Middle frontal gyrus (tissue), 1 donor: Measurements from ENCODE around the gene FKBP9.
"Not testable (repeated sequence)": the region's sequence is repeated elsewhere in the genome, so short reads cannot be mapped to it uniquely, and the experiment has no call there.

Experiments
- DNase-seq: peaks from one replicate; pipeline ENCODE4 v3.0.0-alpha.2; 2015; ENCODE audit warnings: low spot score; ENCODE audit errors: extremely low spot score

FKBP9 gene

DNA sequence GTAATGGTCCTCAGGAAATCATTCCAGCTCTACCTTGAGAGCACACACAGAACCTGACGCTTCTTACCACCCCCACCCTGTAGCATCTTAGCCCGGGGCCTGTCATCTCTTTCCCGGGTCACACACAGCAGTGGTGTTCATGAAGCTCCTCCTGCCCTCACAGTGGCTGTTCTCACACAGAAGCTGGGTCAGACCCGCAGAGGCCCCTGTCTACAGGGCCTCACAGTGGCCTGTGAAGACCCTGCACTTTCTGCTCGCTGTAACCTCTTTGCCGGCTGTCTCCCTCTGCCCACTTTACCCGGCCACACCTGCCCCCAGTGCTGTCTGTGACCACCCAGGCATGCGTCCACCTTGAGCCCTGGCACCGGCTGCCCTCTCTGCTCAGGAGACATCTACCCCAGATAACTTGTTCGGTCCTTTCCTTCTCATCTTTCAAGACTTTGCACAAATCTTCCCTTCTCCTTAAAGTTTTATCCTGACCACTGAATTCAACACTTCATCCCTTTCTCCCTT, 46.9 kb downstream of the FKBP9 start:
- DNase-seq, result not testable (repeated sequence)

DNA sequence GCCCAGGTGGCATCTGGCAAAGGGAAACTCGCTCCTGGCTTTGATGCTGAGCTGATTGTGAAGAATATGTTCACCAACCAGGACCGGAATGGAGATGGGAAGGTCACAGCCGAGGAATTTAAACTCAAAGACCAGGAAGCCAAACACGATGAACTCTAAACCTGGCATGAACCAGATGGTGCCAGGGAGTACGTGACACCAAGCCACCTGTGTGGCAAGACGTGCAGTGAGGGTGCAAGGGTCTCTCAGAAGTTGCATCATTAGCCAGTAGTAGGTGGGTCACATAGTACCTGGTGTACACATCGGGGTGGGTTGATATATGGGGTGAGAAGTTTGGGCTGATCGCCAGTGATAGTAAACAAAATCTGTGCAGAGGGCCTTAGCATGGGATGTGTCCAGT, 48.0 kb downstream of the FKBP9 start:
- not testable (repeated sequence) for DNase-seq

DNA sequence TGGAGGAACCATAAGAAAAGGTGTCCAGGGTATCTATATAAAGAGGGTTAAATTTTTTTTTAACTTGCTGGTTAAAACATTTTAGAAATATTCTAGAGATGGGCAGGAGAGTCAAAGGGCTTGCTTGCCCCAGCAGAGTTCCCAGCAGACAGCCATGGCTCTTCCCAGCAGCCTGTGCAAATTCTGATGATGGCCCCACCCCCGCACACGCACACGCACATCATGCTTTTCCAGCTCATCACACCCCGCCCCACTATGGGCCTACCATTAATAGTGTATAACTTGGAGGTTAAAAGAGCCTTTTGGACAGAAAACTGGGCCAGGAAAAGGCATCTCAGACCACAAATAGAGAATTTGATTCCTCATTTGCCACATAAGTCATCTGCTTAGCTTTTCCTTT, 48.5 kb downstream of the FKBP9 start:
- not testable (repeated sequence) for DNase-seq

DNA sequence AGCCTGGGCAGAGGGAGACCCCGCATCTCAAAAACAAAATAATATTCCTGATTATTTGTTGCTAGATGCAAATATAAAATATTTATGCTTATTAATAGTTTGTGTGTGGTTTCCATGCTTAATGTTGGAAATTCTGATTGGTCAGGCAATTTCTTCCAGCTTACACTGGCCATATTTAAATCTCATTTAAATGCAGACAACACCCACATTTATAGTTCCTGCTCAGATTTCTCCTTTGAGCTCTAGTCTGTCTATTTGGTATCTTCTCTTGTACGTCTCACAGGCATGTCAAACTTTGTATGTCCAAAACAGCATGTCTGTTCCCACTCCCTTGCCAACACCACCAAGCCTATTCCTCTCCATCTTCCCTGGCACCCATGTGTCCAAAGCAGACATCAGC, 52.5 kb downstream of the FKBP9 start:
- no peak for DNase-seq

DNA sequence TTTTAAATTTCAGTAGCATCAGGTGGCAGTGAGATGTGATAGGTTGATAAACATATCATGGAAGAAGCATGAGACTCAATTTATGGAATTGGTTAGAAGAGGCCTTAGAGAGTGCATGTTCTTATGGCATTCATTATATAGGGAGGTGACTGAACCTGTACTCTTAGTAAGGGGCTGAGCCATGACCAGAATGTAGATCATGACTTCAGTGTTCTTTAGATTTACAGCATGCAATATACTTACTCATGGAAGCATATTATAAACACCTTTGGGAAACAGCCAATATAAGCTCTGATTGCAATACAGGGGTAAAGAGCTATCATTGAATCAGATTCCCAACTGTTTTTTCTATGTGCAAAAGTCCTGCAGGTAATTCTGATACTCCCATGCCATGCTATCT, 55.1 kb downstream of the FKBP9 start:
- DNase-seq, result no peak

DNA sequence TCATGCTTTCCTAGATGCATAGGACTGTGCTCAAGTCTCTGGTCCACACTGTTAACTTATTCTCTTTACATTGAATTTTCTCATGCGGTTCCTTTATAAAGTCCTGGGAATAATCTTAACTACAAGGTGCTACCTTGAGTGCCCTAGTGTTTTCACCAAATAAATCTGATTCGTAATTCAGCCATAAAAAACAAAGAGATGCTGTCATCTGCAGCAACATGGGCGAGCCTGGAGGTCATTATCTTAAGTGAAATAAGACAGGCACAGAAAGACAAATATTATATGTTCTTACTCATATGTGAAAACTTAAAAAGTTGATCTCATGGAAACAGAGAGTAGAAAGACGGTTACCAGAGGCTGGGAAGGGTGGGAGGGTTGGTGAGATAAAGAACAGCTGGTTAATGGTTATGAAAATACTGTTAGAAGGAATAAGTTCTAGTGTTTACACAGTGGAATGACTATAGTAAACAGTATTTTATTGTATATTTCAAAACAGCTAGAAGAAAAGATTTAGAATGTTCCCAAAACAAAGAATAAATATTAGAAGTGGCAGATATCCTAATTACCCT, 67.0 kb downstream of the FKBP9 start:
- DNase-seq, result no peak

DNA sequence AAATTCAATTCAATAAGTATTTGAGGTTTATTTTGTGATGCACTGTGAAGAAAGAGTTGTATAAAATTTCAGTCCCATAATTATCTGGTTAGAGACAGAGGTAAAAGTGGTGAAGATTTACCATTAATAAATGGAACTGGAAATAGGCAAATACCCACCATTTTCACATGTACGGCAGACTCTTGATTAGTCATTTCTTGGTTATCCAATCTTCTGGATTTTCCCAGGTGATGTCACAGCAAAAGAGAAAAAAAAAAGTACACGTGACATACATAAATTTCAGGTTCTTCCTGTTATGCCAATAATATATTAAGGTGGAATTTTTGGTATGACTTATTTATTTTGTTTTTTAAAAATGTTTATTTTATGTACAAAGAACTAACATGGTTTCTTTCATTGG, 78.5 kb downstream of the FKBP9 start:
- no peak for DNase-seq

DNA sequence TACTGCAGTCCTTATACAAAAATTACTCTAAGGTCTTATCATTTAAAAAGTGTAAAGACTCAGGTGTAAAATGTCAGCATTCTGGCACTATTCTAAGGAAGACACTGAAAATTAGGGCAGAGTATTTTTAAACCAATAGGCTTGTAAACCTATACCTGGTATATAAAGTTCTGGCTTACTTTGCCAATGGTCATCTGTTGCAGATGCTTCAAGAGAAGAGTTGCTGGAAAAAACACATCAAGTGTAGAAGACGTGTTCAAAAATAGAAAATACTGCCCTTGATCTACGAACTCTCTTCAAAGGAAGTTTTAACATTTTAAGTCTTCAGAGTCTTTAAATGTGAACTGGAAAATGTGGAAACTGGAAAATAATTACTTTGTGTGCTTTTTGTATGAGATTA, 81.4 kb downstream of the FKBP9 start:
- DNase-seq, result no peak

DNA sequence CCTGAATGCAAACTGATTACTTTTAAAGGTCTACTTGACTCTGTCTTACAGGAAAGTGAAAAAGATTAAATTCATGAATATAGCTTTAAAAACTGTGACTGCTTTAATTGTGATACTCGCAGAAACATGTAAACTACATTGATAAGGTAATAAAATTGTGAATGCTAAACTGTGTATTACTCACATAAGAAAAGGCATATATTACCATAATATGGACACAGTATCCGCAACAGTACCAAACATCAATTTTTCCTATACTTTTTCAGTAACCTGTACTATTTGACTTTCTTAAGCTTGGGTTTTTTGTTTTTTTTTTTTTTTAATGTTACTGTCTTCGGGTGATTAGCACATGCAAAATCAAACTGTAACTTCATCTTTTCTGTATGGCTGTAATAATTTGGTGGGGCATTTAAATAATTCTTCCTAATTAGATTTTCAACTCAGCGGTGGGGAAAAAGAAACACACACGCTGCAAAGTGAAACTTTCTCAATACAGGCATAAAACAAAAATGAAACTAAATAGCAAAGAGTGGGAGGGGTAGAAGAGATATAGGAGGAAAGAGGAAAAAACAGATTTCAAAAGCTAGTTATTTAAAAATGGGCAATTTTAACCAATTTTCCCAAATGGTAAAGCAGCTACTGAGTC, 82.1 kb downstream of the FKBP9 start:
- no peak for DNase-seq

DNA sequence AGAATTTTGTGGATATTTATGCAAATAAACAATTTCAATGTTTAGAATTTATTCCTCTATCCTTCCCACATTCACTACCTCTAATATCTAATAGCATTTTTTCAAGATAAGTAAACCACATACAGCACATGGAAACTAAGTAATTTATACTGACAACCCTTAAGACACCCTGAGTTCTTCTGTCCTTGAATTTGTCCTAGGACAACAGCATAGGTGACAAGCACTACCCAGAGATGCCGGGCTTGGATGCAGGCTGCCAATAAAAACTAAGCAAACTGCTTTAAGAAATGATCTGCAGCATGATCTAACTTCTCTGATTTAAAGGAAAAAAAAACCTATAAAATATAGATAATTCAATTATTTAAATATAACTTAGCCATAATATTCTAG, 82.7 kb downstream of the FKBP9 start:
- no peak for DNase-seq

DNA sequence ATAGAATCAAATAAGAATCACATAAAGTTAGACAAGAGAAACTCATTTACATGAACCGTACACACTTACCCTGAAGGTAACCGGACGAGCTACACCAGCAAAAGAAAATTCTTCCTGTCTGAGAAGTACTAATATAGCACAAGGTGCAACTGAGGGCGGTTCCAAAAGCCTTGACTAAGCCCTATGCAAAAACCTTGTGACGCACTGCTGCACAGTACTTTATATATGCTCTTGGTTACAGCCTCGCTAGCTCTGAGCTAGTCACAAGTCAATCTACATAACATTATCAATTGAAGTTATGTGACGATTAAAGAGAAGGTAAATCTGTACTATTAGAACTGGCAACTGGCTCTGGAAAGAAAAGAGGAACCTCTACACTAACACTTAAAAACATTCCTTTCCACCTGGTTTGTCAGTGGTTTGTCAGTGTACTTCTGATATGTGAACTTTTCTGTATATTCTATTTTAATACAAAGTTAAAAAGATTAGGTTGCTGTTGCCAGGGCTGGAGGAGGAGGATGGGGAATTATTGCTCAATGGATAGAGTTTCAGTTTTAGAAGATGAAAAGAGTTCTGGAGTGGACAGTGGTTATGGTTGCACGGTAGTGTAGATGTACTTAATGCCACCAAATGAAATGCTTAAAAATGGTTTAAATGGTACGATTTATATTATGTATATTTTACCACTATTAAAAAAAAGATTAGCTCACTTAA, 83.7 kb downstream of the FKBP9 start:
- DNase-seq, result no peak

DNA sequence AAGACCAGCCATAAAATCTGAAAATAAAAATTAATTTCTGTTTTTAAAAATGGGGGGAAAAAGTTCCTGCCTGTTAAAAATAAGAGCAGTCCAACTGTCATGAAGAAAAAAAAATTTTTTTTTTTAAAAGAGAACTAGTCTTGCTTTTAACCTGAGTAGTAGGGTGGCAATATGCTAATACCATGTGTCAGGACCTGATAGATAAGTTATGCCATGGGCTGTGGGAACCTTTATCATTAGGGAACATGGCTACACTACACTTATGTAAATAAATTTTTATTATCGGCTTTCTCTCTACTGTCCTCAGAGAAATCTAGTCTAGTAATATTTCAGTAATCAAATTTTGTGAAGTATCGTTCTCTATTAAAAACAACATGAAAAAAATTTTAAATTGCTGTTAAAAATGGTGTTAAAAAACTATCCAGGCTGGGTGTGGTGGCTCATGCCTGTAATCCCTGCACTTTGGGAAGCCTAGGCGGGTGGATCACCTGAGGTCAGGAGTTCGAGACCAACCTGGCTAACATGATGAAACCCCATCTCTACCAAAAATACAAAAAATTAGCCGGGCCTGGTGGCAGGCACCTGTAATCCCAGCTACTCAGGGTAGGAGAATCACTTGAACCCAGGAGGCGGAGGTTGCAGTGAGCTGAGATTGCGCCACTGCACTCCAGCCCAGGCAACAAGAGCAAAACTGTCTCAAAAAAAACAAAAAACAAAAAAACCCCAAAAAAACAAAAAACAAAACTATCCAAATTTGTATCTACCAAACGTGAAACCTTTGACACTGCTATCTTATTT, 84.6 kb downstream of the FKBP9 start:
- no peak for DNase-seq

DNA sequence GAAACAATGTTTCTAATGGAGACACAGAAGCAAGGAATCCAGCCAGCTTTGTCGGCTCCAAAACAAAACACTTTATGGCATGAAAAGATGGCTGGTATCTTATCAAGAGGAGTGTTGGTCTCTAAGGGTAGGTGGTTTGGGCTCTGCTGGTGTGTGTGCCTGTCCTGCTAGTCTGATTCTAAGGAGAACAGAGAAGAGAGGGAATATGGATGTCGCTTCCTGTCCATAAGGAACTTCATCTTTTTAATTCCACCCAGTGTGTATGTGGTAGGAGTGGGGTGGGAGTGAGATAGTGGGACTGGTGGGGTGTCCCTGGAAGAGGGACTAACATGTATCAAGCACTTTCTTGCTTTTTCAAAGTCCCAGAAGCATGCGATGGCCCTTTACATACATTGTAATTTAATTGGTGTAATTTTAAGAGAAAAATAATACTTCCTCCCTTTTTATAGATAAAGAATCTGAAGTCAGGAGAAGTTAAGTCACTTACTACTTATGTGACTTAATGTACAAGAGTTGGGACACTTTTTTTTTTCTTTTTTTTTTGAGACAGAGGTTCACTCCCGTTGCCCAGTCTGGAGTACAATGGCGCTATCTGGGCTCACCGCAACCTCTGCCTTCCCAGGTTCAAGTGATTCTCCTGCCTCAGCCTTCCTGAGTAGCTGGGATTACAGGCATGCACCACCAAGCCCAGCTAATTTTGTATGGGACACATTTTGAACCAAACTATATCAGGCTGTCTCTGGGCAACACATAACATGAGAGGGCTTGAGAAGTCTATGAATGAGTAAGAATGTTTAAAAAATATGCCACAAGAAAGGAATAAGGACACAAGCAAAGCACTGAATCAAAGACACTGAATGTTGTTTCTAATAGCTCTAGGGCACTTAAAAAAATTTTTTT, 86.5 kb downstream of the FKBP9 start:
- DNase-seq, result no peak

DNA sequence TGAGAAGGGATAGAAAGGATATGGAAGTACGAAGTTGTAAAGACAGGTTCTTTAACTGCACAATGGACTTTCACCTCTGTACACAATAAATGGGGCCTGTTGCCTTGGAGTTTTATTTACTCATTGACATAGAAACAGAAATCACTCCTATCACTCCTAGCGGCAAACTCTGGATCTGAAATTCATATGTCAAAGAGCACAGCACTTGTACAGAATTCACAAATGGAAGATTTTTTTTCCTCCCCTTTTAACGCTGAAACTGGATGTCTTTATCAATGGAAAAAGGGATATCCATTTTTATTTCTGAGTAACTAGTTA, 87.1 kb downstream of the FKBP9 start:
- no peak for DNase-seq

DNA sequence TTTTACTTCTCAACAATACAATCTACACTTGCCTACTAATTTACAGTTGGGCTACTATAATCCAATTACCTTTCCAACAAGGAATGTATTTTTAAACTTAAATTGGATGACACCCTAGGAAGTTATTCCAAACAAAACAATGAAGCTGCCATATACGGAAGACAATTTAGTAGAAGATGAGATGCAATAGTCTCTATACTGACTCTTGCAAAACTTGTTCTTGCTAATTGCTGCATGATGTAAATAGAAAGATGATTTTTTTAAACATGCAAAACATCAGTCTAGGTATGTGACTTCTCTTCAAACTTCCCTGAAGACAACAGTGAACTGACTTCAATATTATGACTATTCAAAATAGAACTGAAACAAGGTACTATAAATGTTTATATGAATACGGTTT, 87.7 kb downstream of the FKBP9 start:
- DNase-seq, result no peak

DNA sequence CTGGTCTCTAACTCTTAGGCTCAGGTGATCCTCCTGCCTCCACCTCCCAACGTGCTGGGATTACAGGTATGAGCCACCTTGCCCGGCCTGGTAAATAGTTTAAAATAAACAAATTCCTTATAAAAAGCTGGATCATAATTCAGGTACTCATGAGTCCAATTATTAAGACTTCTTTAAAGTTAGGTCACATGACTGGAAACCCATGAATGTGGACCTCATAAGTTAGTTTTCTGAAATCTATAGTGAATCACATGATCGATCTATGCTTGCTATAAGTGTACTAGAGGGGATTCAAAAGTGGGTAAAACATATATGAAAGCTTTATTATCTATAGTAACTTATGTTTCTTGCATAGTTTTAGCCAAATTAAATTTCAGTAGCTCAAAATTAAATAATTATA, 91.0 kb downstream of the FKBP9 start:
- DNase-seq, result no peak

DNA sequence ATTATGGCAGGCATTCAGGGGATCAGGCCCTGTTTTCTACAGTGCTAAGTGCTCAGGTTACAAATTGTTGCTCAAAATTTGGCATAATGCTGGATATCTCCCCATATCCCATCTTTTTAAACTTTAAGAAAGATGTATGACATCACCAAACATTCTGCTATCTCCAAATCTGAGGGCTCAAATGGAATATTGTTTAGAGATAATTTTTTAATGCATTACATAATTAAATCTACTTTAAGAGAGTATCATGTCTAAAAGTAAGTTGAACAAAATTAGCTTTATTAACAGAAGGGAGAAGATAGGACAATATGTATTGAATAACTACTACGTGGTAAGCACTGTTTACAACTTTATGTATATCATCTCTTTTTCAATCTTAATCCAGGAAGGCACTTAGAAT, 91.5 kb downstream of the FKBP9 start:
- DNase-seq, result no peak

DNA sequence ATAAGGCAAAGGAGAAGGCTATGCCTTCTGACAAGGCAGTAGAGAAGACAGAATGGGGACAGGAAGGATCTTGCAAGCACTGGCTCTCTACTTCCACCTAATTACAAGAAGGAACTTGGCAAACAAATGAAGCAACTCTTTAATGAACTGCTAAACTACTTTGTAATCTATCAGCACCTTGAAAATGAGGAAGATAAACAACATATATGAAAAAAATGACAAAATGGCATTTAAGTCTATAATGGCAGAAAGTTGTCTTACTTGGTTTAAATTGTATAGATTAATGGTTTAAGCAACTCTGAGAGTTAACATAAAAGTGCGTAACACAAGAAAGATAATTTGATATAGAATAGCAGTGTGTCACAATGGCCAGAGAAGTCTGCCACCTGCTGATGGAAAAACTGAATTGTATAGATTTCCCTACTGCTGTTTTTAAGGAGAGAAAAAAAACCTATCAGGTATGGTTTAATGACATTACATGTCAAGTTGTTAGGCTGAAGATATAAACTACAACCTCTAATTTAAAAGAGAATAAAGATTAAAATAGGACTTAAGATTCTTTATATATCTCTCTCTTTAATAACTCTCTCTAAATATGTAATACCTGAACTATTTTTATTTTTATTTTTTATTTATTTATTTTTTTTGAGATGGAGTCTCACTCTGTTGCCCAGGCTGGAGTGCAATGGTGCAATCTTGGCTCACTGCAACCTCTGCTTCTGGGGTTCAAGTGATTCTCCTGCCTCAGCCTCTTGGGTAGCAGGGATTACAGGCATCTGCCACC, 93.5 kb downstream of the FKBP9 start:
- no peak for DNase-seq

DNA sequence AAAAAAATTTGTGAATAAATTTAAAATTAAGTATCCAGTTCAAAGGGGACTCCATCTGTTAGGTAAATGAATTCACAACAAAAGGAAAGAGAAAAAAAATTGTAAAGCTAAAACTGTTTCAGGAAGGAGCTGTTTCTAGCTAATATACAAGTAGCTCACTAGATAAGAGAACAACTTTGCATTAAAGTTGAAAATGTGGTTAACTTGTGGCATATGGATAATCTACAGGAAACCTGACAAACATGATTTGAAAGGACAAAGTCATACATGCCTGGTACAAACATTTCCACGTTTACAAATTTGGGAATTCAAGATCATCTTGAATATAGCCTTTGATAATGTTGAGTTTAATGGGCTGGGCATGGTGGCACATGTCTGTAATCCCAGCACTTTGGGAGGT, 96.5 kb downstream of the FKBP9 start:
- DNase-seq, result no peak

DNA sequence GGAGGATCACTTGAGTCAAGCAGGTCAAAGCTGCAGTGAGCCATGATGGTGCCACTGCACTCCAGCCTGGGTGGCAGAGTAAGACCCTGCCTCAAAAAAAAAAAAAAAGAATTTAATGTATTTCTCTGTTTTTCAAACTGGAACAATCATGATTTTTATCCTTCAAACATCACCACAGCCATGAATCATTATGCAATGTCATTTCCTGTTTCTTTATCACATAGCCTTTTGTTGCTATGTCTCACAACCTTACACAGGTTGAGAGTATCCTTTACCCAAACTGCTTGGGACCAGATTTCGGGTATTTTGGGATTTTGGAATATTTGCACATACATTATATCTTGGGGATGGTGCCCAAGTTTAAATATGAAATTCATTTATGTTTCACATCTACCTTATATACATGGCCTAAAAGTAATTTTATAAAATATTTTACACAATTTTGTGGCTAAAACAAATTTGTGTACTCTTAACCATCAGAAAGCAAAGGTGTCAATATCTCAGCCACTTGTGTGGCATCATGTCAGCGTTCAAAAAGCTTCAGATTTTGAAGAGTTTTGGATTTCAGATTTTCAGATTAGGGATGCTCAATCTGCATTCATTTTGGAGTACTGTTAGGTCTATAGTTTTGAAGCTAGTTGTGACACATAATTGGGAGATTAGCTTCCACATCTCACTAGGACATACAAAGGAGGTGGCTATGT, 97.2 kb downstream of the FKBP9 start:
- DNase-seq, result no peak
